Measurements from ENCODE around the gene HMCN1. TPM values are rescaled to one million over a fixed set of nuclear protein-coding genes. Genes with fewer than 3 reads are reported as not detected.

Gene HMCN1
- total RNA-seq, 5 donors from 2014 or later (not counting 1 experiment from before 2014, with no cell fraction given) = 0.05 to 0.23 (median 0.16) TPM

- Mint-ChIP-seq H3K4me1 (peaks cover 0 to 3% (median 0%) of the 10 kb centered on the region in 3 donors), H3K4me3 (no peak overlapping the region), H3K36me3 (no peaks in the 10 kb centered on the region), H3K27ac (no peak overlapping the region), H3K9me3 (no peaks in the 10 kb centered on the region), H3K27me3 (no peaks in the 10 kb centered on the region)
- H3K4me1 ChIP-seq (ENCODE audit: control insufficient read depth in 1 of 2, extremely low read depth in 1 of 2, insufficient read depth in 2 of 2, low read length in 2 of 2) = no peaks in the 10 kb centered on the region
- DNase-seq = no peak
- CTCF ChIA-PET = no interaction called here
- no CpG with 5 or more reads among the region's 3 CpGs for WGBS (ENCODE audit: insufficient coverage)
- H3K4me3 ChIP-seq (ENCODE audit: control insufficient read depth in 1 of 2, extremely low read depth in 1 of 2, low read length in 1 of 2) = no peak overlapping the region
- H3K9me3 ChIP-seq = no peaks in the 10 kb centered on the region
- POLR2A ChIA-PET = no interaction called here
- H3K36me3 ChIP-seq (ENCODE audit: control insufficient read depth in 2 of 2, extremely low read depth in 1 of 2, insufficient read depth in 1 of 2, low read length in 1 of 2) = no peaks in the 10 kb centered on the region
- no peak overlapping the region for H3K27ac ChIP-seq (ENCODE audit: low read length)
- H3K27me3 ChIP-seq (replicated peaks in 1 of 2; ENCODE audit: control insufficient read depth in 2 of 2, extremely low read depth in 1 of 2, insufficient read depth in 2 of 2, low read length in 1 of 2) = no peaks in the 10 kb centered on the region
- ATAC-seq (replicated peaks in 1 of 4) = no peak
These were observed 352.4 kb downstream of the HMCN1 start for GRCh38 chr1:186086583-186086982.

DNA sequence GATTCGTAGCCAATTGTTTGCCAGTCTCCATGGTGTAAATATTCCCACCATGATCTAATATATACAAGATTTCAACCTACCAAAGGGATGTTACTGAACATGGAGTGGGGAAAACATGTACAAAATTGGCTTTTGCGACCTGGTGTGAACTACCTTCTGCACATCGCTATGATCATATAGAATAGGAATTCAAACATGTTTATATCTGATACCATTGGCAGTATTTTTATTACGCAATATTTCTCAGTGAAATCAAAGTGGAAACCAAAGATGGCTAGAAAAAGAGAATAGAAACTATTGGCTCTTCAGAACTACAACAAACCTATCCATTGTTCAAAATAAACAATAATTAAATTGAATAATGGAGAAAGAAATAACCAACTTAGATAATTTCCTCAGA lies 355.7 kb downstream of the HMCN1 start:
- Histone ChIP-seq H3K4me3 (ENCODE audit: control insufficient read depth in 1 of 2, extremely low read depth in 1 of 2, low read length in 1 of 2) (no peak overlapping the region), H3K36me3 (ENCODE audit: control insufficient read depth in 2 of 2, extremely low read depth in 1 of 2, insufficient read depth in 1 of 2, low read length in 1 of 2) (no peaks in the 10 kb centered on the region), H3K9me3 (no peaks in the 10 kb centered on the region), H3K27me3 (replicated peaks in 1 of 2; ENCODE audit: control insufficient read depth in 2 of 2, extremely low read depth in 1 of 2, insufficient read depth in 2 of 2, low read length in 1 of 2) (no peaks in the 10 kb centered on the region), H3K4me1 (ENCODE audit: control insufficient read depth in 1 of 2, extremely low read depth in 1 of 2, insufficient read depth in 2 of 2, low read length in 2 of 2) (no peaks in the 10 kb centered on the region), H3K27ac (ENCODE audit: low read length) (no peak overlapping the region)
- DNase-seq (no peak), ATAC-seq (replicated peaks in 1 of 4) (no peak)
- H3K9me3 Mint-ChIP-seq = no peaks in the 10 kb centered on the region
- no peaks in the 10 kb centered on the region for H3K36me3 Mint-ChIP-seq
- H3K27ac Mint-ChIP-seq = no peak overlapping the region
- no CpG with 5 or more reads among the region's 4 CpGs for WGBS (ENCODE audit: insufficient coverage)
- no peak overlapping the region for H3K4me3 Mint-ChIP-seq
- CTCF ChIA-PET = no interaction called here
- H3K27me3 Mint-ChIP-seq = peaks cover 0 to 9% of the 10 kb centered on the region in 2 donors
- no peaks in the 10 kb centered on the region for H3K4me1 Mint-ChIP-seq
- POLR2A ChIA-PET = no interaction called here

DNA sequence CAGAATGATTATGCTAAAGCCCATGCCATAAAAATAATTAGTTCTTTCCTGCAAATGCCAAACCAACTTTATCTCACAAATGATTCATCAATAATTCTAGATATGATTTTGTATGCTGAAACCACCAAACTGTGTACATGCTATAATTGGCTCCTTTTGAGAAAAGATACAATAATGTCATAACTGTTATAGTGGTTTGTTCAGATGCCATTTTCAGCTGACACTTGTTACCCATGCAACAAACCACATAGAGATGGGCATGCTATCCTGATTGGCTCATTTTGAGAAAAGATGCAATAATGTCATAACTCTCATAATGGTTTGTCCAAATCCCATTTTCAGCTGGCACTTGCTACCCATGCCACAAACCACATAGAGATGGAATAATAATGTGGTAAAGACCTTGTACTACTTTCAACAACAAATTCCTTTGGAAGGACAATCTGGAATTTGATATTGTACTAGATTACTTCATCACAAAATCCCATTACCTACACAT lies 357.1 kb downstream of the HMCN1 start:
- no peaks in the 10 kb centered on the region for H3K27me3 ChIP-seq (replicated peaks in 1 of 2; ENCODE audit: control insufficient read depth in 2 of 2, extremely low read depth in 1 of 2, insufficient read depth in 2 of 2, low read length in 1 of 2)
- H3K4me3 Mint-ChIP-seq = no peak overlapping the region
- H3K27me3 Mint-ChIP-seq = peaks cover under 1 to 10% of the 10 kb centered on the region in 2 donors
- no peak for ATAC-seq (replicated peaks in 1 of 4)
- POLR2A ChIA-PET = no interaction called here
- H3K9me3 Mint-ChIP-seq = no peaks in the 10 kb centered on the region
- H3K4me1 Mint-ChIP-seq = no peaks in the 10 kb centered on the region
- H3K27ac ChIP-seq (ENCODE audit: low read length) = no peak overlapping the region
- CTCF ChIA-PET = no interaction called here
- H3K4me1 ChIP-seq (ENCODE audit: control insufficient read depth in 1 of 2, extremely low read depth in 1 of 2, insufficient read depth in 2 of 2, low read length in 2 of 2) = no peaks in the 10 kb centered on the region
- H3K4me3 ChIP-seq (ENCODE audit: control insufficient read depth in 1 of 2, extremely low read depth in 1 of 2, low read length in 1 of 2) = no peak overlapping the region
- H3K9me3 ChIP-seq = no peaks in the 10 kb centered on the region
- no peak for DNase-seq
- H3K36me3 Mint-ChIP-seq = no peaks in the 10 kb centered on the region
- H3K36me3 ChIP-seq (ENCODE audit: control insufficient read depth in 2 of 2, extremely low read depth in 1 of 2, insufficient read depth in 1 of 2, low read length in 1 of 2) = no peaks in the 10 kb centered on the region
- H3K27ac Mint-ChIP-seq = no peak overlapping the region

GRCh38 chr1:186093437-186093836 lies 359.2 kb downstream of the HMCN1 start:
- Mint-ChIP-seq H3K27me3 (peaks cover 3 to 13% of the 10 kb centered on the region in 2 donors), H3K9me3 (no peaks in the 10 kb centered on the region), H3K27ac (no peak overlapping the region), H3K4me3 (no peak overlapping the region), H3K36me3 (no peaks in the 10 kb centered on the region), H3K4me1 (no peaks in the 10 kb centered on the region)
- Histone ChIP-seq H3K4me1 (ENCODE audit: control insufficient read depth in 1 of 2, extremely low read depth in 1 of 2, insufficient read depth in 2 of 2, low read length in 2 of 2) (no peaks in the 10 kb centered on the region), H3K4me3 (ENCODE audit: control insufficient read depth in 1 of 2, extremely low read depth in 1 of 2, low read length in 1 of 2) (no peak overlapping the region), H3K9me3 (no peaks in the 10 kb centered on the region), H3K36me3 (ENCODE audit: control insufficient read depth in 2 of 2, extremely low read depth in 1 of 2, insufficient read depth in 1 of 2, low read length in 1 of 2) (no peaks in the 10 kb centered on the region), H3K27me3 (replicated peaks in 1 of 2; ENCODE audit: control insufficient read depth in 2 of 2, extremely low read depth in 1 of 2, insufficient read depth in 2 of 2, low read length in 1 of 2) (no peaks in the 10 kb centered on the region), H3K27ac (ENCODE audit: low read length) (no peak overlapping the region)
- ATAC-seq (replicated peaks in 1 of 4) (no peak), DNase-seq (no peak)
- CTCF ChIA-PET = no interaction called here
- WGBS (ENCODE audit: insufficient coverage) = no CpG with 5 or more reads among the region's 2 CpGs
- POLR2A ChIA-PET = no interaction called here

DNA sequence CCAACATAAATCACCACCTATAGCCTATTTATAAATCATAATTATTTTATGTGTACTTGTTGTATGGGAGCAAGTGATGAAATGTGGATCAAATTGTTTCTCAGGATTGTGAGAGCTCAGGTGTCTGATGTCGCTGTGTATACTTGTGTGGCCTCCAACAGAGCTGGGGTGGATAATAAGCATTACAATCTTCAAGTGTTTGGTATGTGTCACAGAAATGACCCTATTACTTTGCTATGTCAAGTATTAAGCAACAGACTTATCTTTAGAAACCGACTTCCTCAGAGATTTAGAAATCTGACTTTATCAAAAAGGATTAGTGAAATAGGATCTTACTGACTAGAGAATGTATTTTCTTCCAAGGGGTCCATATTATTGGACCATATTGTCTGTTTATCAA lies 360.0 kb downstream of the HMCN1 start:
- H3K9me3 Mint-ChIP-seq = no peaks in the 10 kb centered on the region
- H3K27ac Mint-ChIP-seq = no peak overlapping the region
- H3K4me1 Mint-ChIP-seq = no peaks in the 10 kb centered on the region
- H3K27me3 Mint-ChIP-seq = peaks cover 3 to 13% of the 10 kb centered on the region in 2 donors
- ATAC-seq (replicated peaks in 1 of 4) (no peak), DNase-seq (no peak)
- Histone ChIP-seq H3K4me1 (ENCODE audit: control insufficient read depth in 1 of 2, extremely low read depth in 1 of 2, insufficient read depth in 2 of 2, low read length in 2 of 2) (no peaks in the 10 kb centered on the region), H3K27ac (ENCODE audit: low read length) (no peak overlapping the region), H3K36me3 (ENCODE audit: control insufficient read depth in 2 of 2, extremely low read depth in 1 of 2, insufficient read depth in 1 of 2, low read length in 1 of 2) (no peaks in the 10 kb centered on the region), H3K4me3 (ENCODE audit: control insufficient read depth in 1 of 2, extremely low read depth in 1 of 2, low read length in 1 of 2) (no peak overlapping the region), H3K9me3 (no peaks in the 10 kb centered on the region), H3K27me3 (replicated peaks in 1 of 2; ENCODE audit: control insufficient read depth in 2 of 2, extremely low read depth in 1 of 2, insufficient read depth in 2 of 2, low read length in 1 of 2) (no peaks in the 10 kb centered on the region)
- H3K4me3 Mint-ChIP-seq = no peak overlapping the region
- no CpG with 5 or more reads among the region's 2 CpGs for WGBS (ENCODE audit: insufficient coverage)
- ChIA-PET CTCF (no interaction called here), POLR2A (no interaction called here)
- H3K36me3 Mint-ChIP-seq = no peaks in the 10 kb centered on the region

GRCh38 chr1:186099336-186100104 lies 365.3 kb downstream of the HMCN1 start:
- H3K27ac Mint-ChIP-seq = no peak overlapping the region
- 33% methylated on average over 1 of the region's 4 CpGs for WGBS (ENCODE audit: insufficient coverage)
- no peaks in the 10 kb centered on the region for H3K9me3 Mint-ChIP-seq
- no peaks in the 10 kb centered on the region for H3K9me3 ChIP-seq
- H3K4me1 ChIP-seq (ENCODE audit: control insufficient read depth in 1 of 2, extremely low read depth in 1 of 2, insufficient read depth in 2 of 2, low read length in 2 of 2) = no peaks in the 10 kb centered on the region
- H3K4me3 Mint-ChIP-seq = no peak overlapping the region
- DNase-seq = no peak
- H3K36me3 ChIP-seq (ENCODE audit: control insufficient read depth in 2 of 2, extremely low read depth in 1 of 2, insufficient read depth in 1 of 2, low read length in 1 of 2) = no peaks in the 10 kb centered on the region
- no peak overlapping the region for H3K27ac ChIP-seq (ENCODE audit: low read length)
- H3K36me3 Mint-ChIP-seq = no peaks in the 10 kb centered on the region
- no peaks in the 10 kb centered on the region for H3K27me3 ChIP-seq (replicated peaks in 1 of 2; ENCODE audit: control insufficient read depth in 2 of 2, extremely low read depth in 1 of 2, insufficient read depth in 2 of 2, low read length in 1 of 2)
- no peak for ATAC-seq (replicated peaks in 1 of 4)
- ChIA-PET POLR2A (no interaction called here), CTCF (no interaction called here)
- no peak overlapping the region for H3K4me3 ChIP-seq (ENCODE audit: control insufficient read depth in 1 of 2, extremely low read depth in 1 of 2, low read length in 1 of 2)
- H3K4me1 Mint-ChIP-seq = no peaks in the 10 kb centered on the region
- peaks cover 3 to 6% of the 10 kb centered on the region in 2 donors for H3K27me3 Mint-ChIP-seq

- no peak overlapping the region for H3K27ac Mint-ChIP-seq
- ChIA-PET POLR2A (no interaction called here), CTCF (no interaction called here)
- Histone ChIP-seq H3K4me1 (ENCODE audit: control insufficient read depth in 1 of 2, extremely low read depth in 1 of 2, insufficient read depth in 2 of 2, low read length in 2 of 2) (no peaks in the 10 kb centered on the region), H3K27me3 (replicated peaks in 1 of 2; ENCODE audit: control insufficient read depth in 2 of 2, extremely low read depth in 1 of 2, insufficient read depth in 2 of 2, low read length in 1 of 2) (no peaks in the 10 kb centered on the region), H3K4me3 (ENCODE audit: control insufficient read depth in 1 of 2, extremely low read depth in 1 of 2, low read length in 1 of 2) (no peak overlapping the region), H3K36me3 (ENCODE audit: control insufficient read depth in 2 of 2, extremely low read depth in 1 of 2, insufficient read depth in 1 of 2, low read length in 1 of 2) (no peaks in the 10 kb centered on the region), H3K9me3 (no peaks in the 10 kb centered on the region), H3K27ac (ENCODE audit: low read length) (no peak overlapping the region)
- H3K27me3 Mint-ChIP-seq = peaks cover 1 to 3% of the 10 kb centered on the region in 2 donors
- H3K4me3 Mint-ChIP-seq = no peak overlapping the region
- WGBS (ENCODE audit: insufficient coverage) = no CpG with 5 or more reads among the region's 1 CpG
- no peaks in the 10 kb centered on the region for H3K9me3 Mint-ChIP-seq
- ATAC-seq (replicated peaks in 1 of 4) (no peak), DNase-seq (no peak)
- H3K36me3 Mint-ChIP-seq = no peaks in the 10 kb centered on the region
- no peaks in the 10 kb centered on the region for H3K4me1 Mint-ChIP-seq
These were observed 367.9 kb downstream of the HMCN1 start for GRCh38 chr1:186102107-186102506.

Measured in T-cell (primary cell).